IMR-90 (cell line): Measurements from ENCODE around the gene PAK4.

Experiments
- CEBPB ChIP-seq: IDR thresholded peaks from 2 replicates; pipeline ENCODE4 v1.6.1; 2012; ENCODE audit warnings: low read depth, low read length, improper control_type of control experiment
- FOS ChIP-seq: fragments of 150-350 bp; IDR thresholded peaks from 2 replicates; pipeline ENCODE4 v1.6.1; 2016; ENCODE audit warnings: low read depth, low read length
- MAFK ChIP-seq: IDR thresholded peaks from 2 replicates; pipeline ENCODE4 v1.6.1; 2012; ENCODE audit warnings: low read depth, low read length, improper control_type of control experiment
- MAZ ChIP-seq: IDR thresholded peaks from 2 replicates; pipeline ENCODE4 v1.6.1; 2012; ENCODE audit warnings: low read depth, mild to moderate bottlenecking, low read length, improper control_type of control experiment, moderate library complexity, borderline replicate concordance
- MXI1 ChIP-seq: IDR thresholded peaks from 2 replicates; pipeline ENCODE4 v1.6.1; 2012; ENCODE audit warnings: low read depth, mild to moderate bottlenecking, low read length, moderate library complexity, borderline replicate concordance
- NFE2L2 ChIP-seq: fragments of 150-350 bp; IDR thresholded peaks from 2 replicates; pipeline ENCODE4 v1.6.1; 2016; ENCODE audit warnings: low read depth, mild to moderate bottlenecking, low read length
- POLR2A ChIP-seq: IDR thresholded peaks from 2 replicates; pipeline ENCODE4 v1.6.1; 2012; ENCODE audit warnings: mild to moderate bottlenecking, low read depth, low read length
- RAD21 ChIP-seq: IDR thresholded peaks from 2 replicates; pipeline ENCODE4 v1.6.1; 2012; ENCODE audit warnings: low read length, improper control_type of control experiment
- RCOR1 ChIP-seq: IDR thresholded peaks from 2 replicates; pipeline ENCODE4 v1.6.1; 2012; ENCODE audit warnings: mild to moderate bottlenecking, low read length, improper control_type of control experiment; ENCODE audit not compliant: insufficient replicate concordance
- RFX5 ChIP-seq: IDR thresholded peaks from 2 replicates; pipeline ENCODE4 v1.8.0; 2012; ENCODE audit warnings: low read depth, mild to moderate bottlenecking, low read length, moderate library complexity
- SMC3 ChIP-seq: fragments of 150-350 bp; IDR thresholded peaks from 2 replicates; pipeline ENCODE4 v1.6.1; 2016; ENCODE audit warnings: low read depth, mild to moderate bottlenecking, antibody characterized with exemption, low read length, moderate library complexity
- USF2 ChIP-seq: fragments of 150-350 bp; IDR thresholded peaks from 2 replicates; pipeline ENCODE4 v1.6.1; 2017; ENCODE audit warnings: mild to moderate bottlenecking, antibody characterized with exemption, low read length, low read depth
- TF ChIP-seq, protein P1 (sequence below): conservative IDR thresholded peaks from 2 replicates; pipeline ENCODE4 v1.5.1; 2012; ENCODE audit warnings: mild to moderate bottlenecking, low read depth, low read length, improper control_type of control experiment
- TF ChIP-seq, protein P2 (sequence below): fragments of 150-350 bp; IDR thresholded peaks from 2 replicates; pipeline ENCODE4 v1.6.1; 2016; ENCODE audit warnings: low read depth, mild to moderate bottlenecking, low read length, moderate library complexity, borderline replicate concordance

DNA sequence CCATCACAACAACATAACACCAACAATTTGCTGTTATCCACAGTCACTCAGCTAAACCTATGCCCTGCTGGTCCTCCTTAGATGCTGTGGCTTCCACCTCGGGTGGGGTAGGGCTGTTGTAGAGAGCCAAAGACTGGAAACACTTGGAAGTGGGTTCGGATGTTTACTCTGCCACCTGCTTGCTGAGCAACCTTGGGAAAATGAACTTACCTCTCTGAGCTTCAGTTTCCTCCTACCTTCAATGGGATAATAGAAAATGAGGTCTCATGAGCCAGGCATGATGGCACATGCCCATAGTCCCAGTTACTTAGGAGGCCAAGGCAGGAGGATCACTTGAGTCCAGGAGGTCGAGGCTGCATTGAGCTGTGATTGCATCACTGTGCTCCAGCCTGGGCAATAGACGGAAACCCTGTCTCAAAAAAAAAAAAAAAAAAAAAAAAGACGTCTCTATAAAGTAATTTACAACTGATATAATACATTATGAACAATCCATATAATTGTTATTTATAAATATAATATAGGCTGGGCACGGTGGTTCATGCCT lies 81.8 kb downstream of the PAK4 start:
- TF ChIP-seq POLR2A, result no peak
- TF ChIP-seq, protein P1, sequence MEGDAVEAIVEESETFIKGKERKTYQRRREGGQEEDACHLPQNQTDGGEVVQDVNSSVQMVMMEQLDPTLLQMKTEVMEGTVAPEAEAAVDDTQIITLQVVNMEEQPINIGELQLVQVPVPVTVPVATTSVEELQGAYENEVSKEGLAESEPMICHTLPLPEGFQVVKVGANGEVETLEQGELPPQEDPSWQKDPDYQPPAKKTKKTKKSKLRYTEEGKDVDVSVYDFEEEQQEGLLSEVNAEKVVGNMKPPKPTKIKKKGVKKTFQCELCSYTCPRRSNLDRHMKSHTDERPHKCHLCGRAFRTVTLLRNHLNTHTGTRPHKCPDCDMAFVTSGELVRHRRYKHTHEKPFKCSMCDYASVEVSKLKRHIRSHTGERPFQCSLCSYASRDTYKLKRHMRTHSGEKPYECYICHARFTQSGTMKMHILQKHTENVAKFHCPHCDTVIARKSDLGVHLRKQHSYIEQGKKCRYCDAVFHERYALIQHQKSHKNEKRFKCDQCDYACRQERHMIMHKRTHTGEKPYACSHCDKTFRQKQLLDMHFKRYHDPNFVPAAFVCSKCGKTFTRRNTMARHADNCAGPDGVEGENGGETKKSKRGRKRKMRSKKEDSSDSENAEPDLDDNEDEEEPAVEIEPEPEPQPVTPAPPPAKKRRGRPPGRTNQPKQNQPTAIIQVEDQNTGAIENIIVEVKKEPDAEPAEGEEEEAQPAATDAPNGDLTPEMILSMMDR, result no peak
- no peak for TF ChIP-seq RAD21
- TF ChIP-seq MAZ, result no peak
- no peak for TF ChIP-seq CEBPB
- no peak for TF ChIP-seq MXI1
- TF ChIP-seq USF2, result no peak
- TF ChIP-seq RCOR1, result no peak
- TF ChIP-seq FOS, result no peak
- no peak for TF ChIP-seq RFX5
- no peak for TF ChIP-seq MAFK
- TF ChIP-seq, protein P2, sequence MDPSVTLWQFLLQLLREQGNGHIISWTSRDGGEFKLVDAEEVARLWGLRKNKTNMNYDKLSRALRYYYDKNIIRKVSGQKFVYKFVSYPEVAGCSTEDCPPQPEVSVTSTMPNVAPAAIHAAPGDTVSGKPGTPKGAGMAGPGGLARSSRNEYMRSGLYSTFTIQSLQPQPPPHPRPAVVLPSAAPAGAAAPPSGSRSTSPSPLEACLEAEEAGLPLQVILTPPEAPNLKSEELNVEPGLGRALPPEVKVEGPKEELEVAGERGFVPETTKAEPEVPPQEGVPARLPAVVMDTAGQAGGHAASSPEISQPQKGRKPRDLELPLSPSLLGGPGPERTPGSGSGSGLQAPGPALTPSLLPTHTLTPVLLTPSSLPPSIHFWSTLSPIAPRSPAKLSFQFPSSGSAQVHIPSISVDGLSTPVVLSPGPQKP, result no peak
- no peak for TF ChIP-seq SMC3
- no peak for TF ChIP-seq NFE2L2
